HG03135 (cell line): Measurements from ENCODE around the gene HTD2.

Experiments used
- ATAC-seq: cut with Tn5 transposase; IDR thresholded peaks from one replicate; pipeline ENCODE4 v1.9.1; 2021; ENCODE audit warnings: mild to moderate bottlenecking, moderate library complexity; ENCODE audit not compliant: unreplicated experiment

Gene HTD2

GRCh38 chr3:58355179-58355578 is 48.9 kb downstream of the HTD2 start:
- peak; percentile 47 for ATAC-seq

- ATAC-seq = no peak
Observed at GRCh38 chr3:58356054-58356453, 49.7 kb downstream of the HTD2 start.

- no peak for ATAC-seq
Observed at GRCh38 chr3:58357402-58357801, 51.1 kb downstream of the HTD2 start.

GRCh38 chr3:58358092-58358491 is 51.8 kb downstream of the HTD2 start:
- no peak for ATAC-seq

- no peak for ATAC-seq
Observed at GRCh38 chr3:58358808-58359207, 52.5 kb downstream of the HTD2 start.

GRCh38 chr3:58359621-58360020 is 53.3 kb downstream of the HTD2 start:
- no peak for ATAC-seq

GRCh38 chr3:58361866-58362265 is 55.5 kb downstream of the HTD2 start:
- no peak for ATAC-seq

- ATAC-seq = no peak
Observed at GRCh38 chr3:58366699-58367098, 60.4 kb downstream of the HTD2 start.

GRCh38 chr3:58369038-58369437 is 62.7 kb downstream of the HTD2 start:
- no peak for ATAC-seq
